Left lung (tissue), 10 donors: ENCODE results near the gene SPATS2. TPM values are rescaled to one million over a fixed set of nuclear protein-coding genes. Genes with fewer than 3 reads are reported as not detected.

Source experiments
- ATAC-seq: fragments of 200-7000 bp; cut with Tn5 transposase; one replicate; pipeline ENCODE4 v1.9.1; 2020; ENCODE audit warnings: moderate library complexity
- DNase-seq, 4 donors: peaks; one replicate each; pipeline ENCODE4 v3.0.0-alpha.2; 2013 to 2020
- H3K27ac ChIP-seq, 2 donors: fragments of 200-600 bp; sonication (generic) in 1 of 2; one replicate each; pipeline versions ENCODE4 v1.5.0 to v1.8.0; 2020 to 2021
- H3K27me3 ChIP-seq, 2 donors: fragments of 200-600 bp; sonication (generic) in 1 of 2; one replicate each; pipeline versions ENCODE4 v1.5.0 to v1.8.0; 2020 to 2021
- H3K36me3 ChIP-seq, 2 donors: fragments of 200-600 bp; sonication (generic) in 1 of 2; one replicate each; pipeline versions ENCODE4 v1.5.0 to v1.8.0; 2020 to 2021
- H3K4me1 ChIP-seq, 2 donors: fragments of 200-600 bp; one replicate each; pipeline ENCODE4 v1.8.0; 2021
- H3K4me3 ChIP-seq, 2 donors: fragments of 200-600 bp; sonication (generic) in 1 of 2; one replicate each; pipeline versions ENCODE4 v1.5.0 to v1.8.0; 2020 to 2021; ENCODE audit warnings: mild to moderate bottlenecking in 1 of 2
- H3K9me3 ChIP-seq, 2 donors: fragments of 200-600 bp; sonication (generic) in 1 of 2; one replicate each; pipeline versions ENCODE4 v1.5.0 to v1.8.0; 2020 to 2021
- intact Hi-C, 2 donors: fragments of 100-400 bp; cut with DNase I; formaldehyde crosslinking; loops; one replicate each; pipeline versions ENCODE4 v1.11.2 to v1.14.2; 2022
- polyA plus RNA-seq, 6 donors: library from polyadenylated mRNA; unstranded; fragments of 120-200 nt; gene quantifications; one replicate each; pipeline ENCODE4 v1.2.1, GENCODE V29; 2013; ENCODE audit not compliant: insufficient read length in 6 of 6
- total RNA-seq, 2 donors: library from RNA; stranded (reverse); fragmentation: NEBNext Ultra II Directional; extraction: Animal tissue kit (Norgen Biotek cat#: 25700); gene quantifications; one replicate each; pipeline ENCODE4 v1.2.1, GENCODE V29; 2021
- TF ChIP-seq, protein P1 (sequence below), 2 donors: fragments of 200-600 bp; sonication (generic) in 1 of 2; IDR thresholded peaks; one replicate each; pipeline versions ENCODE4 v1.5.0 to v1.8.0; 2021; ENCODE audit warnings: antibody characterized with exemption in 2 of 2
- donor health status: DM: no; HTN: yes; CAD: no.
- donor health status: DM: no; HTN: no; CAD: no.

SPATS2 gene
- total and polyA plus RNA-seq, 8 donors, result 14.6 to 77.0 (median 67.7) TPM

DNA sequence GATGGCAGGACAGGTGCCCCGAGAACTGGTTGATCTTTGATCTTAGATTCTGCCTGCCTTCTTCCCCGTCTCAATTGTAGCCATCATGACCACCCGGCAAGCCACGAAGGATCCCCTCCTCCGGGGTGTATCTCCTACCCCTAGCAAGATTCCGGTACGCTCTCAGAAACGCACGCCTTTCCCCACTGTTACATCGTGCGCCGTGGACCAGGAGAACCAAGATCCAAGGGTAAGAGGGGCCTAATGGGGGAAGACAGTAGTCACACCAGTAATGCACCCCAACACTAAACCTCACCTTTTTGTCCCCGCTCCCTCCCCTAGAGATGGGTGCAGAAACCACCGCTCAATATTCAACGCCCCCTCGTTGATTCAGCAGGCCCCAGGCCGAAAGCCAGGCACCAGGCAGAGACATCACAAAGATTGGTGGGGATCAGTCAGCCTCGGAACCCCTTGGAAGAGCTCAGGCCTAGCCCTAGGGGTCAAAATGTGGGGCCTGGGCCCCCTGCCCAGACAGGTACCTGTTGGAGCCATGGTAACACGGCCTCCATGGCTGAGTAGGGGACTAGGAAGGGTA is 43.7 kb upstream of the SPATS2 start:
- H3K4me1 ChIP-seq, result peaks cover 3 to 17% of the 10 kb centered on the region in 2 donors
- no peaks in the 10 kb centered on the region for H3K36me3 ChIP-seq
- peak overlapping the region; percentile 38 to 66 for H3K4me3 ChIP-seq
- intact Hi-C loops, result no loop called here
- H3K9me3 ChIP-seq, result no peaks in the 10 kb centered on the region
- no peaks in the 10 kb centered on the region for H3K27me3 ChIP-seq
- DNase-seq, result no peak
- no peak overlapping the region for H3K27ac ChIP-seq
- no peak for ATAC-seq
- TF ChIP-seq, protein P1, sequence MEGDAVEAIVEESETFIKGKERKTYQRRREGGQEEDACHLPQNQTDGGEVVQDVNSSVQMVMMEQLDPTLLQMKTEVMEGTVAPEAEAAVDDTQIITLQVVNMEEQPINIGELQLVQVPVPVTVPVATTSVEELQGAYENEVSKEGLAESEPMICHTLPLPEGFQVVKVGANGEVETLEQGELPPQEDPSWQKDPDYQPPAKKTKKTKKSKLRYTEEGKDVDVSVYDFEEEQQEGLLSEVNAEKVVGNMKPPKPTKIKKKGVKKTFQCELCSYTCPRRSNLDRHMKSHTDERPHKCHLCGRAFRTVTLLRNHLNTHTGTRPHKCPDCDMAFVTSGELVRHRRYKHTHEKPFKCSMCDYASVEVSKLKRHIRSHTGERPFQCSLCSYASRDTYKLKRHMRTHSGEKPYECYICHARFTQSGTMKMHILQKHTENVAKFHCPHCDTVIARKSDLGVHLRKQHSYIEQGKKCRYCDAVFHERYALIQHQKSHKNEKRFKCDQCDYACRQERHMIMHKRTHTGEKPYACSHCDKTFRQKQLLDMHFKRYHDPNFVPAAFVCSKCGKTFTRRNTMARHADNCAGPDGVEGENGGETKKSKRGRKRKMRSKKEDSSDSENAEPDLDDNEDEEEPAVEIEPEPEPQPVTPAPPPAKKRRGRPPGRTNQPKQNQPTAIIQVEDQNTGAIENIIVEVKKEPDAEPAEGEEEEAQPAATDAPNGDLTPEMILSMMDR (IDR thresholded peaks at IDR 0.05), result no peak

DNA sequence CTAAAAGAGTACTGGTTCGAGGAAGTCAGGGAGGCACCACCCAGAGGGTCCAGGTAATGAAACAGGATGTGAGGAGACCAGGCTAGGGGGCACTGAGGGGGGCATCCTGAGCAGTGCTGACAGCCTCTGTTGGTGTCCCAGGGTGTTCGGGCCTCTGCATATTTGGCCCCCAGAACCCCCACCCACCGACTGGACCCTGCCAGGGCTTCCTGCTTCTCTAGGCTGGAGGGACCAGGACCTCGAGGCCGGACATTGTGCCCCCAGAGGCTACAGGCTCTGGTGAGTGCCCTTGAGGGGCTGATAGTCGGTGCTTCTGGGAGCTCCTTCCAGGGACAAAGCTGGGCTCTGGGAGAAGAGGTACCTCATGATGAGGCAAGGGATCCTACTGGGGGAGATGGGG is 41.7 kb upstream of the SPATS2 start:
- intact Hi-C loops, result no loop called here

DNA sequence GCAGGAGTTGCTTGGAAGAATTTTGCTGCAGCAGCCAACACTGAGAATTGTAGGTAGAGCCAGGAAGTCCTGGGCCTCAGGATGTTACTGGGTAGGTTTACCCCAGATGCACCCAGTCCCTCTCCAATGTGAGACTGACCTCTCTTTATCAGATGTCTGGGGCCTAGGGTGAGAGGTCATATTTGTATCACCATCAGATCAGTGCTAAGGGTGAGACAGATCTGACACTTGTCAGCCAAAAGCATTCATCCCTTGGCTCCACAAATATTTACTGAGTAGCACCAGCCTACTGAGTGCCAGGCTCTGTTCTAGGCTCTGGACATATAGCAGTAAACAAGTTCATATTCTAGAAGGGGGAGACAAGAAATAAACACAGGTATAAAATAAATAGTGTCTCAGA is 39.9 kb upstream of the SPATS2 start:
- peaks cover under 1 to 14% of the 10 kb centered on the region in 2 donors for H3K4me1 ChIP-seq
- no peak for ATAC-seq
- no peaks in the 10 kb centered on the region for H3K9me3 ChIP-seq
- no peak overlapping the region for H3K27ac ChIP-seq
- intact Hi-C loops, result no loop called here
- peaks cover 0 to 13% of the 10 kb centered on the region in 2 donors for H3K36me3 ChIP-seq
- H3K4me3 ChIP-seq, result no peak overlapping the region
- TF ChIP-seq, protein P1 (IDR thresholded peaks at IDR 0.05), result no peak
- H3K27me3 ChIP-seq, result peaks cover 0 to 12% of the 10 kb centered on the region in 2 donors
- no peak for DNase-seq

More for the DNA sequence above, 41.7 kb upstream of the SPATS2 start:
- TF ChIP-seq, protein P1 (IDR thresholded peaks at IDR 0.05), result no peak
- no peaks in the 10 kb centered on the region for H3K27me3 ChIP-seq
- peaks cover 0 to 6% of the 10 kb centered on the region in 2 donors for H3K36me3 ChIP-seq
- H3K4me1 ChIP-seq, result peaks cover 3 to 17% of the 10 kb centered on the region in 2 donors
- no peaks in the 10 kb centered on the region for H3K9me3 ChIP-seq
- no peak overlapping the region for H3K4me3 ChIP-seq
- no peak overlapping the region for H3K27ac ChIP-seq
- ATAC-seq (no peak), DNase-seq (no peak)

DNA sequence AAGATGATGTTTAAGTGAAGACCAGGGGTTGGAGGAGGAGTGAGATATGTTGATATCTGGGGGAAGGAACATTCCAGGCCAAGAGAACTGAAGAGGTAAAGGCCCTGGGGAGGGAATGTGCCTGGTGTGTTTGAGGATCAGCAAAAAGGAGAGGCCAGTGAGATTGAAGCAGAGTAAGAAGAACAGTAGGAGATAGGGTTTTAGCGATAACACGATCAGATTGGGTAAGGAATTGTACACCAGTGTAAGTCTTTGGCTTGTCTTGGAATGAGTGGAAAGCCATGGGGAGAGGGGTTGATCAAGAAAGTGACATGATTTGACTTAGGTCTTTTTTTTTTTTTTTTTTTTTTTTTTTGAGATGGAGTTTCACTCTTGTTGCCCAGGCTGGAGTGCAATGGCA is 39.4 kb upstream of the SPATS2 start:
- Histone ChIP-seq H3K36me3 (peaks cover 0 to 13% of the 10 kb centered on the region in 2 donors), H3K9me3 (no peaks in the 10 kb centered on the region), H3K27me3 (peaks cover under 1 to 18% of the 10 kb centered on the region in 2 donors), H3K4me3 (no peak overlapping the region), H3K4me1 (peaks cover 3 to 19% of the 10 kb centered on the region in 2 donors), H3K27ac (no peak overlapping the region)
- DNase-seq (no peak), ATAC-seq (no peak)
- TF ChIP-seq, protein P1 (IDR thresholded peaks at IDR 0.05), result no peak
- intact Hi-C loops, result no loop called here

DNA sequence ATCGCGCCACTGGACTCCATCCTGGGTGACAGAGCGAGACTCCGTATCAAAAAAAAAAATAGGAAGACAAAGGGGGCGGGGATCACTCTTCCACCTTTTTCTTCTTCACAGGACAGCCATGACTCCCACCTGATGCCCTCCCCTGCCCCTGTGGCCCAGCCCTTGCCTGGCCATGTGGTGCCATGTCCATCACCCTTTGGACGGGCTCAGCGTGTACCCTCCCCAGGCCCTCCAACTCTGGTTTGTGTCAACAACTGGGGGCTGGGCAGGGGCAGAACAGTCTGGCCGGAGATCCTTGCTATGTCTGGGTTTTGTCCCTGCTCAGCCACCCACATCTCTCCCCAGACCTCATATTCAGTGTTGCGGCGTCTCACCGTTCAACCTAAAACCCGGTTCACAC is 38.4 kb upstream of the SPATS2 start:
- Histone ChIP-seq H3K4me1 (peaks cover 7 to 18% of the 10 kb centered on the region in 2 donors), H3K27me3 (peaks cover 10 to 27% of the 10 kb centered on the region in 2 donors), H3K36me3 (peaks cover 0 to 13% of the 10 kb centered on the region in 2 donors), H3K9me3 (no peaks in the 10 kb centered on the region), H3K27ac (no peak overlapping the region), H3K4me3 (no peak overlapping the region)
- intact Hi-C loops, result no loop called here
- DNase-seq, result no peak
- TF ChIP-seq, protein P1 (IDR thresholded peaks at IDR 0.05), result no peak
- ATAC-seq, result no peak
